MM.1S (cell line): ENCODE results near the gene PDE4DIP.
"Not testable (repeated sequence)": the region's sequence is repeated elsewhere in the genome, so short reads cannot be mapped to it uniquely, and the experiment has no call there.

Experiments
- EZH2 ChIP-seq: fragments of 300-600 bp; sonication (generic); optimal IDR thresholded peaks from 2 replicates; pipeline ENCODE3; 2017; ENCODE audit warnings: low read depth, mild to moderate bottlenecking, antibody characterized with exemption, low read length, mixed read lengths
- TF ChIP-seq, protein P1 (sequence below): fragments of 300-600 bp; sonication (generic); IDR thresholded peaks from 2 replicates; pipeline ENCODE4 v1.5.1; 2016; ENCODE audit warnings: antibody characterized with exemption, low read length, mixed read lengths

DNA sequence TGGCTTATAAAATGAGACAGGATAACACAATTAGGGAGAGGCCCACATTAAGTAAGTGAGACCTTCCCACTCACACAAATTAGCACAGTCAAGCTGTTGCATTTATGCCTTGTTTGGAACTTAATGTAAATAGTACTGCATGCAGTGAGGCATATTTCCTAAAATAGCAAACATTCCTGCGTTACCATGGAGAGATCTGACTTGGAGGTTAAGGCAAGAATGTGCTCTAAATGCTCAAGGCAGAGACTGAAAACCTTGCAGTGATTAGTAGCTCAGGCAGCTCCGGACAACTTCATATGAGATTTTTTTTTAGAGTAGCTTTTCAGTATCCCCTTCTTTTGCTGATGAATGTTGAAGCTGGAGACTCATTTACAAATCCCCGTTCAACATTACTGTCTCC, 98.7 kb downstream of the PDE4DIP start:
- TF ChIP-seq, protein P1, sequence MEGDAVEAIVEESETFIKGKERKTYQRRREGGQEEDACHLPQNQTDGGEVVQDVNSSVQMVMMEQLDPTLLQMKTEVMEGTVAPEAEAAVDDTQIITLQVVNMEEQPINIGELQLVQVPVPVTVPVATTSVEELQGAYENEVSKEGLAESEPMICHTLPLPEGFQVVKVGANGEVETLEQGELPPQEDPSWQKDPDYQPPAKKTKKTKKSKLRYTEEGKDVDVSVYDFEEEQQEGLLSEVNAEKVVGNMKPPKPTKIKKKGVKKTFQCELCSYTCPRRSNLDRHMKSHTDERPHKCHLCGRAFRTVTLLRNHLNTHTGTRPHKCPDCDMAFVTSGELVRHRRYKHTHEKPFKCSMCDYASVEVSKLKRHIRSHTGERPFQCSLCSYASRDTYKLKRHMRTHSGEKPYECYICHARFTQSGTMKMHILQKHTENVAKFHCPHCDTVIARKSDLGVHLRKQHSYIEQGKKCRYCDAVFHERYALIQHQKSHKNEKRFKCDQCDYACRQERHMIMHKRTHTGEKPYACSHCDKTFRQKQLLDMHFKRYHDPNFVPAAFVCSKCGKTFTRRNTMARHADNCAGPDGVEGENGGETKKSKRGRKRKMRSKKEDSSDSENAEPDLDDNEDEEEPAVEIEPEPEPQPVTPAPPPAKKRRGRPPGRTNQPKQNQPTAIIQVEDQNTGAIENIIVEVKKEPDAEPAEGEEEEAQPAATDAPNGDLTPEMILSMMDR, result not testable (repeated sequence)
- TF ChIP-seq EZH2, result not testable (repeated sequence)
